ENCODE measurements around the gene DOK5.

DNA sequence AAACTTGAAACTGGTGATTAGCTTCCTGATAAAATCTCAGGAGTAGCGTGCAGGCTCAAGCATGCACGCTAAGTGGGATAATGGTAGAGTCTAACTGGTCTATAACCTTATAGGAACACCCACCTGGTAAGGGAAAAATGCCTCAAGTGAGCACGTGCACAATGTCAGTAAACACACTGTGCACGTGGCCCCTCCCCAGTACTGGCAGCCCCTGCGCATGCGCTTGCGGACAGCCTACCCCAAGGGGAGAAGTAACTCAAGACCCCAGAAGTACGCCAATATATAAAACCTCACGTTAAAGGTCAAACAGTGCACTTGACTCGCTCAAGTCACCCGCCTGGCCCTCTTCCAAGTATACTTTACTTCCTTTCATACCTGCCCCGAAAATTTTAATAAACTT is 23.1 kb upstream of the DOK5 start:
- TF ChIP-seq POLR2A (IDR thresholded peaks at IDR 0.05) (no peak), CTCF (IDR thresholded peaks at IDR 0.05) (no peak)

Measured in uterus (tissue), 2 donors.